ENCODE data around the gene KLC3. TPM values are rescaled to one million over a fixed set of nuclear protein-coding genes. Genes with fewer than 3 reads are reported as not detected.

The KLC3 gene
- 0.23 TPM for polyA plus RNA-seq (2012; ENCODE audit: insufficient read length, low read depth)

- TF ChIP-seq SIN3A (IDR thresholded peaks at IDR 0.05; ENCODE audit: borderline replicate concordance, insufficient read depth, low read length) (no peak), POLR2AphosphoS5 (IDR thresholded peaks at IDR 0.05; ENCODE audit: low read depth, low read length) (no peak), REST (IDR thresholded peaks at IDR 0.05; ENCODE audit: insufficient read depth in 1 of 2, low read depth in 2 of 2, low read length in 2 of 2) (no peak), TAF1 (IDR thresholded peaks at IDR 0.05; ENCODE audit: borderline replicate concordance, insufficient read depth, low read length) (no peak)
Observed at GRCh38 chr19:45340232-45340898, at the start of gene KLC3. Gene KLC3 (plus strand): TSS chr19:45340750. CDS start chr19:45345542, 4,792 bp downstream.

- no peak for TF ChIP-seq SIN3A (IDR thresholded peaks at IDR 0.05; ENCODE audit: borderline replicate concordance, insufficient read depth, low read length)
- TF ChIP-seq POLR2AphosphoS5 (IDR thresholded peaks at IDR 0.05; ENCODE audit: low read depth, low read length), result no peak
- TF ChIP-seq FOXP2 (optimal IDR thresholded peaks at IDR 0.05; ENCODE audit: borderline replicate concordance, extremely low read depth, extremely low read length, insufficient read depth), result no peak
- no peak for TF ChIP-seq REST (IDR thresholded peaks at IDR 0.05; ENCODE audit: insufficient read depth in 1 of 2, low read depth in 2 of 2, low read length in 2 of 2)
- TF ChIP-seq TAF1 (IDR thresholded peaks at IDR 0.05; ENCODE audit: borderline replicate concordance, insufficient read depth, low read length), result no peak
Observed at GRCh38 chr19:45291834-45292233, 48.7 kb upstream of the KLC3 start.

GRCh38 chr19:45293682-45294081, 46.9 kb upstream of the KLC3 start:
- TF ChIP-seq POLR2AphosphoS5 (IDR thresholded peaks at IDR 0.05; ENCODE audit: low read depth, low read length), result no peak
- no peak for TF ChIP-seq TAF1 (IDR thresholded peaks at IDR 0.05; ENCODE audit: borderline replicate concordance, insufficient read depth, low read length)
- no peak for TF ChIP-seq REST (IDR thresholded peaks at IDR 0.05; ENCODE audit: insufficient read depth in 1 of 2, low read depth in 2 of 2, low read length in 2 of 2)
- no peak for TF ChIP-seq SIN3A (IDR thresholded peaks at IDR 0.05; ENCODE audit: borderline replicate concordance, insufficient read depth, low read length)
- no peak for TF ChIP-seq FOXP2 (optimal IDR thresholded peaks at IDR 0.05; ENCODE audit: borderline replicate concordance, extremely low read depth, extremely low read length, insufficient read depth)

- TF ChIP-seq TAF1 (IDR thresholded peaks at IDR 0.05; ENCODE audit: borderline replicate concordance, insufficient read depth, low read length), result no peak
- no peak for TF ChIP-seq SIN3A (IDR thresholded peaks at IDR 0.05; ENCODE audit: borderline replicate concordance, insufficient read depth, low read length)
- TF ChIP-seq FOXP2 (optimal IDR thresholded peaks at IDR 0.05; ENCODE audit: borderline replicate concordance, extremely low read depth, extremely low read length, insufficient read depth), result no peak
- TF ChIP-seq POLR2AphosphoS5 (IDR thresholded peaks at IDR 0.05; ENCODE audit: low read depth, low read length), result no peak
- no peak for TF ChIP-seq REST (IDR thresholded peaks at IDR 0.05; ENCODE audit: insufficient read depth in 1 of 2, low read depth in 2 of 2, low read length in 2 of 2)
Observed at GRCh38 chr19:45294291-45295029, 46.1 kb upstream of the KLC3 start.

Measured in PFSK-1 (cell line).